ENCODE data around the gene MAP2. TPM values are rescaled to one million over a fixed set of nuclear protein-coding genes. Genes with fewer than 3 reads are reported as not detected.

MAP2 gene
- total and polyA plus RNA-seq, 2 donors (not counting 1 experiment from before 2014, with no cell fraction given) = 1.8 to 3.0 TPM

DNA sequence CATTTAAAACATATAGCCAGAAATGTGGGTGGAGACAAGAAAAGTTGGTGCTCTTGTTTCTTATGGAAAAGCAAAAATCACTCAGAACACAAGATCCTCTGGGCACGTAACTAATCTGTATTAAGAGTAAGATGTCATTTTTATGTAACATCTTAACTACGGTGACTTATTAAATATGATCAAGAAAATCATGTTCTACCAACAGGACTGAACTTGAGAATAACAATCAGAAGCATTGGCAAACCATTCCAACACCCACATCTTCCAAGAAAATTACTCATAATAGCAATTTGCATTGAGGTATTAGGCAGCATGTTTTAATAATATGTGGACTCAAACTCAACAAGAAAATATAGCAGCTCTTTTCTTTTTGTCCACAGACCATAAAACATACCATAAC is 21.6 kb downstream of the MAP2 start:
- CTCF ChIA-PET = no interaction called here
- no CpG with 5 or more reads among the region's 2 CpGs for WGBS (ENCODE audit: insufficient coverage)

DNA sequence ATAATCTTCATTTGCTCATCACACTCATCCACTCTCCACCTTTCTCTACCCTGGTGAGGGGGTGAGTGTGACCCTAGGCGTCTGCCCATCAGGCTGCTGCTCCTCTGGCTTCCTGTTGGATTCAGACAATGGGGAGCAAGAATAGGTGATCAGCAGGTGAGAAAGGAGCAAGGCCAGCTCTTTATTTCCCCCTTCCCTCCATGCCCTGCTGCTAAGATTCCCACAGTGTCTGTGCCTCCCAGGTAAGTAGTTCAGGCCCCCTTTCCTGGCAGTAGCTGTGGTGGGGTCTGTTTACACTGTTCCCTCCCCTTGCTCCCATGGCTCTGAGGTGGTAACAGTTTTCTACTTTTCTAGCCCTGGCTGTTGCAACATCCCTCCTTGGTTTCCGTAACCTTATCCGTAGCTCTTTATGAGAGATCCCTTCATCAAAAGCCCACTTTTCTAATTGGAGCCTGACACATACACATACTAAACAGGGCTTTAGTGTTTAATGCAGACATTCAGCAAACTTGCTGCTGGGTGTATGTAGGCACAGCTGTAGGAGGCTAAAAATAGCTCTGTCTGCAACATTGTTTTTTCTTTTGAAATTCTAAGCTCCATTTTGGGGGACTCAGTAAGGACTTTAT is 27.5 kb downstream of the MAP2 start:
- Histone ChIP-seq H2AFZ (ENCODE audit: insufficient read depth, low read depth, low read length, poor library complexity, severe bottlenecking) (no peak overlapping the region), H3K79me2 (ENCODE audit: control insufficient read depth, insufficient read depth, low read length) (no peaks in the 10 kb centered on the region), H3K27ac (ENCODE audit: low read length in 2 of 2) (no peak overlapping the region), H3K4me1 (ENCODE audit: control insufficient read depth in 2 of 2, insufficient read depth in 2 of 2, low read length in 2 of 2) (no peaks in the 10 kb centered on the region), H4K20me1 (ENCODE audit: control insufficient read depth, insufficient read depth, low read length, poor library complexity, severe bottlenecking) (no peaks in the 10 kb centered on the region), H3K36me3 (replicated peaks in 1 of 2; ENCODE audit: control extremely low read depth in 1 of 2, control insufficient read depth in 1 of 2, extremely low read depth in 1 of 2, insufficient read depth in 2 of 2, low read length in 1 of 2) (no peaks in the 10 kb centered on the region), H3K4me3 (ENCODE audit: control extremely low read depth in 1 of 5, extremely low read depth in 1 of 5, insufficient read depth in 1 of 5, low read depth in 2 of 5, low read length in 4 of 5) (no peak overlapping the region), H3K9me3 (ENCODE audit: control extremely low read depth in 1 of 3, control insufficient read depth in 2 of 3, insufficient read depth in 1 of 3, low read length in 2 of 3) (no peaks in the 10 kb centered on the region), H3K9ac (ENCODE audit: low read length) (no peak overlapping the region), H3K4me2 (replicated peaks; ENCODE audit: low read depth, low read length, poor library complexity, severe bottlenecking) (no peak overlapping the region), H3K27me3 (replicated peaks in 1 of 4; ENCODE audit: control extremely low read depth in 1 of 4, control insufficient read depth in 3 of 4, insufficient read depth in 4 of 4, low read length in 3 of 4) (no peaks in the 10 kb centered on the region)
- ChIA-PET POLR2A (no interaction called here), CTCF (interaction anchor here (0.9 kb wide), 1 partner anchor 8 kb away, joined by 3 read pairs; no protein-coding TSS in a partner anchor)
- H3K9me3 Mint-ChIP-seq (ENCODE audit: insufficient read depth) = peaks cover 2% of the 10 kb centered on the region
- no peak for TF ChIP-seq EZH2 (IDR thresholded peaks at IDR 0.05; ENCODE audit: borderline replicate concordance, insufficient read depth, low read depth, low read length, poor library complexity, severe bottlenecking)
- TF ChIP-seq, protein P1, sequence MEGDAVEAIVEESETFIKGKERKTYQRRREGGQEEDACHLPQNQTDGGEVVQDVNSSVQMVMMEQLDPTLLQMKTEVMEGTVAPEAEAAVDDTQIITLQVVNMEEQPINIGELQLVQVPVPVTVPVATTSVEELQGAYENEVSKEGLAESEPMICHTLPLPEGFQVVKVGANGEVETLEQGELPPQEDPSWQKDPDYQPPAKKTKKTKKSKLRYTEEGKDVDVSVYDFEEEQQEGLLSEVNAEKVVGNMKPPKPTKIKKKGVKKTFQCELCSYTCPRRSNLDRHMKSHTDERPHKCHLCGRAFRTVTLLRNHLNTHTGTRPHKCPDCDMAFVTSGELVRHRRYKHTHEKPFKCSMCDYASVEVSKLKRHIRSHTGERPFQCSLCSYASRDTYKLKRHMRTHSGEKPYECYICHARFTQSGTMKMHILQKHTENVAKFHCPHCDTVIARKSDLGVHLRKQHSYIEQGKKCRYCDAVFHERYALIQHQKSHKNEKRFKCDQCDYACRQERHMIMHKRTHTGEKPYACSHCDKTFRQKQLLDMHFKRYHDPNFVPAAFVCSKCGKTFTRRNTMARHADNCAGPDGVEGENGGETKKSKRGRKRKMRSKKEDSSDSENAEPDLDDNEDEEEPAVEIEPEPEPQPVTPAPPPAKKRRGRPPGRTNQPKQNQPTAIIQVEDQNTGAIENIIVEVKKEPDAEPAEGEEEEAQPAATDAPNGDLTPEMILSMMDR (IDR thresholded peaks at IDR 0.05) = no peak
- H3K4me1 Mint-ChIP-seq = no peaks in the 10 kb centered on the region
- ATAC-seq (ENCODE audit: low read depth) = no peak
- no CpG with 5 or more reads among the region's 3 CpGs for WGBS (ENCODE audit: insufficient coverage)
- DNase-seq = no peak
- H3K27me3 Mint-ChIP-seq = no peaks in the 10 kb centered on the region
- intact Hi-C loops (cut with micrococcal nuclease) = no loop called here
- H3K4me3 Mint-ChIP-seq = no peak overlapping the region
- H3K27ac Mint-ChIP-seq = no peak overlapping the region

More for the DNA sequence above, 21.6 kb downstream of the MAP2 start:
- Histone ChIP-seq H4K20me1 (ENCODE audit: control insufficient read depth, insufficient read depth, low read length, poor library complexity, severe bottlenecking) (no peaks in the 10 kb centered on the region), H3K9me3 (ENCODE audit: control extremely low read depth in 1 of 3, control insufficient read depth in 2 of 3, insufficient read depth in 1 of 3, low read length in 2 of 3) (no peaks in the 10 kb centered on the region), H3K4me3 (ENCODE audit: control extremely low read depth in 1 of 5, extremely low read depth in 1 of 5, insufficient read depth in 1 of 5, low read depth in 2 of 5, low read length in 4 of 5) (no peak overlapping the region), H3K27ac (ENCODE audit: low read length in 2 of 2) (no peak overlapping the region), H3K27me3 (replicated peaks in 1 of 4; ENCODE audit: control extremely low read depth in 1 of 4, control insufficient read depth in 3 of 4, insufficient read depth in 4 of 4, low read length in 3 of 4) (no peaks in the 10 kb centered on the region), H3K4me2 (replicated peaks; ENCODE audit: low read depth, low read length, poor library complexity, severe bottlenecking) (no peak overlapping the region), H3K36me3 (replicated peaks in 1 of 2; ENCODE audit: control extremely low read depth in 1 of 2, control insufficient read depth in 1 of 2, extremely low read depth in 1 of 2, insufficient read depth in 2 of 2, low read length in 1 of 2) (no peaks in the 10 kb centered on the region), H2AFZ (ENCODE audit: insufficient read depth, low read depth, low read length, poor library complexity, severe bottlenecking) (no peak overlapping the region), H3K79me2 (ENCODE audit: control insufficient read depth, insufficient read depth, low read length) (no peaks in the 10 kb centered on the region), H3K4me1 (ENCODE audit: control insufficient read depth in 2 of 2, insufficient read depth in 2 of 2, low read length in 2 of 2) (no peaks in the 10 kb centered on the region), H3K9ac (ENCODE audit: low read length) (no peak overlapping the region)
- Mint-ChIP-seq H3K27ac (no peak overlapping the region), H3K27me3 (no peaks in the 10 kb centered on the region), H3K4me1 (no peaks in the 10 kb centered on the region), H3K4me3 (no peak overlapping the region), H3K9me3 (ENCODE audit: insufficient read depth) (no peaks in the 10 kb centered on the region)
- DNase-seq = no peak
- POLR2A ChIA-PET = no interaction called here
- no peak for ATAC-seq (ENCODE audit: low read depth)
- TF ChIP-seq, protein P1 (IDR thresholded peaks at IDR 0.05) = no peak
- no peak for TF ChIP-seq EZH2 (IDR thresholded peaks at IDR 0.05; ENCODE audit: borderline replicate concordance, insufficient read depth, low read depth, low read length, poor library complexity, severe bottlenecking)
- intact Hi-C loops (cut with micrococcal nuclease) = no loop called here

All from B cell (primary cell).